ENCODE measurements around the gene PTPRD.
"Not testable (repeated sequence)": the region's sequence is repeated elsewhere in the genome, so short reads cannot be mapped to it uniquely, and the experiment has no call there.

PTPRD gene

GRCh38 chr9:8697565-8697964, 1915.2 kb downstream of the PTPRD start:
- DNase-seq: not testable (repeated sequence)

- DNase-seq: no peak
Observed at GRCh38 chr9:8696516-8696915, 1916.3 kb downstream of the PTPRD start.

GRCh38 chr9:8694983-8695588, 1917.7 kb downstream of the PTPRD start:
- no peak for DNase-seq

DNA sequence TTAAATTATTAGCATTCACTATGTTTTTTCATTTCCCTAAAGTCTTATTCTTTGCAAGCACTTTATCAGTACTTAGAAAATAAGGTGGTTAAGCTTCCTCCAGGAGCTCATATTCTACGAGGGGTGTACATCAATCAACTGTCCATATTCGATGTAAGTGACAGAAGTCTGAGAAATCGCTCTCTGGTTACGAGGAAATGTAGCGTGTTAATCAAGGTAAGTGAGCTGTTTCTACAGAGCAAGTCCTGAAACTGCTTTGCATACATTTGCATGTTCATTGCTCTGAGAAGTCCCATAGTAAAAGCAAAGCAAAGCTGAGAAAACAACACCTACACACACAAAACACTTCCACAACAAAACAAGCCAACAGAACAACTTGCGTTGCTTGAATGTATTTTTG, 1919.3 kb downstream of the PTPRD start:
- no peak for DNase-seq

DNA sequence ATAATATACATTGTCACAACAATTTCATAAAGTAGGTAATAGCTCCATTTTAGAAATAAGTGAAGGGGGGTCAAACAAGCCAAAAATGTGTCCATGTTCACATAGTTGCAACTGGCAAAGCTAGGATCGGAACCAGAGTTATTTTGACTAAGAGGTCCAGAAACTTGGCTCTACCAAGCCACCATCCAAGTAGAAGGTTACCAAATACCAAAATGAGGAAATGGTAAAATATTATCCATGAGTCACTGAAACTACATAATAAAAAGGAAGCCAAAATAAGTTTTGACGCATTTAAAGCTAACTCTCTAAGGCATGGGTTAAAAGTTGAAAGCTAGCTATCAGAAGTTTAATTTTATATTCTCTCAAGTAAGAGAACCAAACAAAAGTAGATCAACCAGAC, 1926.3 kb downstream of the PTPRD start:
- DNase-seq: no peak

DNA sequence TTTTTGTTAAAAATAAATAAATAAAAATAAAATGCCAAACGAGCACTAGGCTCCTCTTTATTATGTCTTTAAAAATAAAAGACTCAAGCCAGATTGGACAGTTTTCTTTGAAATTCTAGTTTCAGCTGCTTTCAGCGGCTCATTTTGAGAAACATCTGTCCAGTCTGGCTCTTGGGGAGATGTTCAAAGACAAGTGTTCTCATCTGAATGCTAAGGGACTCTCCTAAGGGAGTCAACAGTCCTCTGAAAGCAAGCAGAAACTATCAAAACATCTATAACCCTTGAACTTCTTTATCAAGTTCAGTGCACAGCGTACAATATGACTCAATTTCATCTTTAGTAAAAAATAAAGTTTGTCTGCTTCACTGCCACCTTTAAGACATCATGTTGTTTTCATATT, 1927.0 kb downstream of the PTPRD start:
- DNase-seq: no peak

DNA sequence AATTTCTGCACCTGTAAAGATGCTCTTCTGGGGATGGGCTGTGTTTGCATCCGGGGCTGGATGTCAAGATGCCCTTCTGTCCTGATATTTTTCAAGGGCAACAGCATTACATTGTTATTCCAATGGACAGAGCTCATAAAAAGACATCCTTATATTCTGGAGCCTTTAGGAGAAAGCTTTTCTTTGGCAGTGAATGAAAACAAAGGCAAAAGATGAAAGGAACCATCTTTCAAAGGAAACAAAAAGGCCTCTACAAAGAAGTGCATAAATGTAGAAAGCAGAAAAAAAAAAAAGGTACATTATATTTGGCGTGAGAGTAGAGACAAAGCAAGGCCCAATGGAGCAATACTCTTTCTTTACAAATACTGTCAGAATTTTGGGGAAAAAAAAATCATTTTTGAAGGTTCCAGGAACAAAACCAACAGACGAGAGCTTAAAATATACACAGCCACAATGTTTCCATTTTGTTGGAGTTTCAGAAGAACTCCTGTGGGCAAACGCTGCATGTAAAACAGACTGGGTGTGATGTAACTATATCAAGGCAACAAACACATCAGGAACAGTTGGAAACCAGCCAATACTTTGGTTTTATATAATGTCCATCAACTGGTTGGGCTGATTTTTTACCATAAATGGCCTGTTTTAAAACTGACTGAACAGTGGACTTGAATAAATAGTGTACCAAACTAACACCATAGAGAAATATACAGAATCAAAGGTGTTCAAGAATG, 1927.7 kb downstream of the PTPRD start:
- DNase-seq: no peak

DNA sequence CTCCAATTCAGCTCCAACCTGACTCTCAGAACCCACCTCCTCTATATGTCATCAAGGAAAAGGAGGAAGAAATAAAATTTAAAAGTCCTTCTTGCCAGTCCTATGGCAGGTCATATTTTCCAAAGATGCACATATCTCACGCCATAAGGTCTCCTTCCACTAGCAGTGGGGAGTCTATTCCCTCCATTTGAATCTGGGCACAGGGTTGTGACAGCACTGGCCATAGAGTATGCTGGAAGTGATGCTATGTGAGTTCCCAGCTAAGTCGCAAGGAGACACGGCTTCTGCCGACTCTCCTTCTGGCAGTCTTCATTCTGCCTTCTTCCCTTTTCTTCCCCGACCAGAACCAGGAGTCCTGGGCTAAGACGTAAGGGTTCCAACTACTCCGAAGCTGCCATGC, 1929.3 kb downstream of the PTPRD start:
- no peak for DNase-seq

- no peak for DNase-seq
Observed at GRCh38 chr9:8680658-8681057, 1932.1 kb downstream of the PTPRD start.

DNA sequence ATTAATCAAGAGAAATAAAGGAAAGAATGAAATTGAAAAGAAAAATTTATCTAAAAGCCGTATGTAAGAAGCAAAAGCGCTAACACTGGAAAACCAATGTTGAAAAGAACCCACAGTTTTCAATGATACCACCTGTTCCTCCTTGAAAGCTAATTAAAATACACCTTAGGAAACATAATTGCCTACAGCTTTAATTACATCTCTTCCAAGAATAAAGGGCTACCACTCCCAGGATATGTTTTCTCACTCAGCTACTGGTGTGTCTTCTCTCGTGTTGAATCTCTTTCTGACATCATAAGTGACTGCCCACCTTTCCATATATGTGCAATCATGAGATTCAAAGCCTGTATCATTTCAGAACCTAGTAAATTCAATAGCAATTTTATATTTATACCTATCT, 1932.6 kb downstream of the PTPRD start:
- DNase-seq: no peak

DNA sequence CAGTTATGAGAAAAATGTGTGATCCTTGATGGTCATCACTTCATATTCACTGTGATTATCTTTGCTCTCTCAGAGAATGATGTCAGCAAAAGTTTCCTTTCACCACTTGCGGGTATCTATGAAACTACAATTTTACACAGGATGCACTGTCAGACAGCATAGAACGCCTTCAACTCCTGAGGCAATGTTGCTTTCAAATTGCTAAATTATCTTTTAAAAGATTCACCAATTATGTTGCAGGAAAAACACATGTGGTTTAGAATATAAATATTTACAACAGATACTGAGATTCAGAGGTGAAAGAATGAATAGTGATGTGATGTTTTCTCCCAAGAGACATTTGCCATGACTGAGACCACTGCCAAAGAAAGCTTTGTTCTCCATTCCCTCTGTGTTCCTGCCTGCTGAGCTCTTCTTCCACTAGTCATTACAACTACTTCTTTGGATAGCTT, 1933.4 kb downstream of the PTPRD start:
- DNase-seq: no peak

DNA sequence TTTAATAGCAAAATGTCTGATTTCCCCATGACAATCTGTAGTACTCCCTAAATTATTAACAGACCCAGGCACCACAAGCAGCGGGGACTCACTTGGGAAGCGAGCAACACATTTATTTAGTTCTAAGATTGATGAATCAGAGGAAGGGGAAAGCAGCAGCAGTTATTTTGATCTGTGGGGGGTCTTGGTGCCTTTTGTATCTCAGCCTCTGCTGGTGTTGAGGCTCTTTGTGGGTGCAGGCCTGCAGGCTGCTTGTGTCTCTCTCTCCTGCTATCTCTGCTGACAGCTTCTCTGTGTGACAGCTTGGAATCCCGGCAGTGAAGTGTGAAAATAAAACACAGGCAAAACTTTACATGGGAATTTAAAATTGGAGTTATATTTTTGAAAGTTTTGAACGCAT, 1935.1 kb downstream of the PTPRD start:
- no peak for DNase-seq

DNA sequence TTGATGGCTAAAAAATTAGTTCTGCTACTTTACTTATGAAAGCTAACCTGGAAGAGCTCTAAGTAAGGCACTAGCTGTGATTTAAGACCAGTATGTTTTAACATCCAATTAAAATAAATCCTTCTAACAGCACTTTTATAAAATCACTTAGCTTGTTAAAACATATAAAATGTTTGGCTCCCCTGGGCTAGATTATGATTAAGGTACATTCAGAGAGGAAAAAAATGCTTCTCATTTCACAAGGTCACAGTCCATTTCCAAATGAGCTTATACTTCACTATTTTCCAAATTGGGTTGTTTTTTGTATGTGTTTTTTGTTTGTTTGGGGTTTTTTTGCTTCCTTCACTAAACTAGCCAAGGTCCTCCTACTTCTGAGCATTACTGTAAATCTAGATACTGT, 1938.3 kb downstream of the PTPRD start:
- DNase-seq: no peak

DNA sequence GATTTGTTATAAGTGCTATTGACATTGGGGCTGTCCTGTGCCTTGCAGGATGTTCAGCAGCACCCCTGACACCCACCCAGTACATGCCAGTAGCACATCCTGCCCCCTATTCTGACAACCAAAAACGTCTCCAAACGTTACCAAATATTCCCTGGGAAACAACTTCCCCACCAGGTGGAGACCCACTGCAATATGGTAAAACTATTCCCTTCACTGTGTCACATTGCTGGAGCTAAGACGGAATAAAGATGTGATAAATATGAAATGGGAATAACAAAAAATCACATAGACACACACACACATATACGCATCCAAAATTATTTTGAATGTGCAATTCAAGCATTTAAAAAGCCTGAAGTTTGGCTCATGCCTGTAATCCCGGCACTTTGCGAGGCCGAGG, 1939.0 kb downstream of the PTPRD start:
- no peak for DNase-seq

DNA sequence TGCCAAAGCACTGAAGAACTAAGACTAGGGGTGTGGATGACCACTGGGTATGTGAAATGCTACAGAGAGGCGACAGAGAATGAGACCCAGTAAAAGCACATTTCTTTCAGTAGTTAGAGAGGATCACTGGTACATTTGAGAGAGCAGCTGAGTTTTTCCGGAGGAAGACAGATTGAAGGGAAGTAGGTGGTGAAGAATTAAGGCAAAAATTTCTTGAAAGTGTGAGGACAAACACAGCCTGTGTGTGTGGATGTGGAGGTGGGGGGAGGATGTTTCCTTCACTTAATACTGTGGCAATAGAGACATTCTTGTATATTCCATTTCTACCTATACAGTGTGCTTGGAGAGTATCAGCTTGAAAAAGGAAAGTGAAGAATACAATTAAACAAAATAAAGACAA, 1942.1 kb downstream of the PTPRD start:
- DNase-seq: no peak

DNA sequence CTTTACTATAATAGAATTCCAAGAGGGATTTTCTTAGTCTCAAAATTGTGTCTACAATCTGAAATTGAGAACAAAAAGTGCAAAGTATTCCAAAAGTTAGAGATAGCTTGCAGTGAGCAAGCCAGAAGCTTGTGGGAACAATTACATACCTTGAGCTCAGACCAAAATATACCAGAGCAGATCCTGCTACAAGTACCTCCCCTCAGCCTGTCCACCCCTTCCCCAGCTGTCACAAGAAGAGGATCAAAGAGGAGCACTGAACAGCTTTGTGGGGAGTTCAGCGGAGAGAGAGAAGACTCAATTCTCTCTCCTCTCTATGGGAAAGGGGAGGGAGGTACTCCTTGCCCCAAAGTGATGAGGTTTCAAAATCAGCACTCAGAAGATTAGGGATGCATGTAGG, 1944.1 kb downstream of the PTPRD start:
- DNase-seq: no peak

- no peak for DNase-seq
Observed at GRCh38 chr9:8668231-8668630, 1944.6 kb downstream of the PTPRD start.

DNA sequence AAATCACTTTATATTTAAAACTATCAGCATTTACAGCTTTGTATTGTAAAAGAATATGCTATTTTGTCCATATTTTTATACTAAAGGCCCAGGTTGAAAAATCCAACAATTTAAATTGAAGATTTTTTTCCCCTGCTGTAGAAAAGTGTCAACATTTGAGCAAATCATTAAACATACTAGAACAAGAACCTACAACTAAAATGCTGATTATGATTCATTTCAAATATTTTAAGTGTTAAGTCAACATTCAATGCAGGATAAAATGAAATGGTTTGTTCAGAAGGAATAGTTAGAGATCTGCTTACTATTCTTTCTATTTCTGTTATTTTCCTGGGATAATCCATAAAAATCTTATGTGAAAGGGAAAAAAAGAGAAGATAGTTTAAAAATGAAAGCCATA, 1946.7 kb downstream of the PTPRD start:
- DNase-seq: no peak

- DNase-seq: peak; percentile 57
Observed at GRCh38 chr9:8660383-8660782, 1952.4 kb downstream of the PTPRD start.

GRCh38 chr9:8659108-8659507, 1953.7 kb downstream of the PTPRD start:
- no peak for DNase-seq

DNA sequence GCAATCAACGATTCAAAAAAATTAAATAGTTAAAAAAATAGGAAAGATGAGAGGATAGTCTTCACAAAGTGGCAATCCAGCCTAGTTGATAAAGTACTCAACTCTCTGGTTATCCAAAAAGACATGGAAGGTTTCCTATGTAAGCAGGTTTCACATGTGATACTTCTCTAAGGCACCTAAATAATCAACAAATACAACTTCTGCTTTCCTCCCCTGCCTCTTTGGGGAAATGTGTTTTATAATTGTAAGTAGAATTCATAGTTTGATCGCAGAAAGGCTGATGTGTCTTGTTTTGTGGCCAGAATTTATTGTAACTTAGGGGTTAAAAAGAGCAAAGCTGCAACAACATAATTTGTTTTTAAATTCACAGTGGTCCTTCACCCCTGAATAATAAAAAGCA, 1957.7 kb downstream of the PTPRD start:
- no peak for DNase-seq

DNA sequence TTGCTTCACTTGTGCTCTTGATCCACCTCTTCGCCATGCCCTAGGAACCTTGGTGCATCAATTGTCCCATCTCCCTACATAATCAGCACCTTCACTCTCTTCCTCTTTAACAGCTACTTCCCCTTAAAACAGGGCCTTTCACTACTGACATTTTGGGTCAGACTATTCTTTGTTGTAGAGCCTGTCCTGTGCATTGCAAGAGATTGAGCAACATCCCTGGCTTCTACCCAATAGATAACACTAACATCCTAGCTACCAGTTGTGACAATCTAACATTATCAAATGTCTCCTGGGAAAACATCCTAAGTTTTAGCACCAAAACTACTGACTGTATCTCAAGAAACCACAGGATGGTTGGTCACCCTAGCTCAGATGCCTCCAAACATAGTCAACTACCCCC, 1958.9 kb downstream of the PTPRD start:
- DNase-seq: no peak

DNA sequence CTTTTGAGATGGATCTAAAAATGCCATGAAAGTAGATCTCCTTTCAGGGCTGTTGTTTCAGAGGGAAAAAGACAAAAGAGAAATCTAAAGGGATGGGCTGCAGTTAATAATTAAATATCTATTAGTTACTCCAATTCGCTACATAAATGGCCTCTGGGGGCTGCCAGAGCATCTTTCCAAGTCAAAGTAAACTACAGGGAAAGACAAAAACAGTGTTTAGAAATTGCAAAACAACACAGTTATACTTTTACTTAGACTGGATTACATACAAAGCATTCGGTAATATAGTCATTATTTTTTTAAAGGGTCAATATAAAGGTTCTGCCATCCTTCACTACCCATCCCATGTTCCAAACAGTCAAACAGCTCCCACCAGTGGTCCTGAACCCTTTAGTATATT, 1959.7 kb downstream of the PTPRD start:
- no peak for DNase-seq

DNA sequence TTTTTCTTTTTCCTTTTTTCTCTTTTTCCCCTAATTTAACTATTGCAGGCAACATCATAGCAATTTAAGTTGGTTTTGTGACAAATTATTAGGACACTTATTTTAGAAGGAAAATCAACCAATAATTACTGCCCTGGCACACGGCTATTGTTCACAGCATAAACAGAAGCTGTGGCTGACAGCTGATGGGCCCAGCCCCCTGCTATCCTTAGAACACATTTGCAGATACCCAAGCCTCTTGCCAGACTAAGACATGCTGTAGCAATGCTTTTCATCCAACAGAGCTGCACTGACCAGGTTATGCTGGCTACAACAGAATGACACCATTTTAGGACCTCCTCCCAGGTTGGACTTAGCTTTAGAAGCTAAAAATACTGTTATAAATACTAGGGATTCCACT, 1960.5 kb downstream of the PTPRD start:
- peak; percentile 51 for DNase-seq

DNA sequence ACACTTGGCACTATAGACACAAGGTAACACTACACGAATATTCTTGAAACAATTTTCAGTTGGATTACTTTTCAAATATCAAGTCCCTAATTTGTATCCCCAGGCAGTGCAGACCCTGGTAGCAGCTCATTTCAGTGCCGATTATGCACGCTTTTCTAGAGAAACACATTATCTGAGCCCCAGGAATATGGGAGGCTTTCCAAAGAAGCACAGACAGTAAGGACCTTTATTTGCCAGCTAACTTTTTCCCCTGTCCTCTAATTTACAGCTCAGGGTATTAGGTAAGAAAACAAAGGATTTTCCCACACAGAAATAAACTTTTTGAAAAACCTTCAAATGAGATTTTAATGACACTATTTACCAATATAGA, 1961.0 kb downstream of the PTPRD start:
- DNase-seq: peak; percentile 61

All from NCI-H446 treated with DMSO at 0.1 percent for 48 hours (cell line).